ENCODE measurements around the gene PLSCR1.
A peak's percentile ranks its signal among the peaks of the same experiment; 100 is the strongest.

The PLSCR1 gene

GRCh38 chr3:146513386-146514051 lies 30.9 kb downstream of the PLSCR1 start:
- peaks cover 8% of the 10 kb centered on the region for H3K36me3 ChIP-seq (ENCODE audit: insufficient read depth, insufficient read length, low read length)

GRCh38 chr3:146511402-146512134 lies 32.8 kb downstream of the PLSCR1 start:
- TF ChIP-seq YY1 (IDR thresholded peaks at IDR 0.05; ENCODE audit: insufficient read depth, insufficient read length): no peak
- no peak for TF ChIP-seq ZNF274 (IDR thresholded peaks at IDR 0.05; ENCODE audit: low read depth, low read length)
- TF ChIP-seq SUZ12 (IDR thresholded peaks at IDR 0.05; ENCODE audit: extremely low read depth, insufficient read depth, insufficient read length): no peak
- H3K4me3 ChIP-seq (ENCODE audit: insufficient read length, low read depth): no peak overlapping the region
- no peak for DNase-seq (ENCODE audit: low read depth, low spot score)
- no peaks in the 10 kb centered on the region for H3K4me1 ChIP-seq (ENCODE audit: insufficient read depth, insufficient read length)
- H3K9ac ChIP-seq (ENCODE audit: insufficient read length, low read depth): no peak overlapping the region
- H3K27me3 ChIP-seq (ENCODE audit: insufficient read depth, insufficient read length): no peaks in the 10 kb centered on the region
- H3K36me3 ChIP-seq (ENCODE audit: insufficient read depth, insufficient read length, low read length): peaks cover 8% of the 10 kb centered on the region
- no peaks in the 10 kb centered on the region for H3K9me3 ChIP-seq (ENCODE audit: insufficient read depth, low read length)

More at GRCh38 chr3:146513386-146514051, 30.9 kb downstream of the PLSCR1 start:
- Histone ChIP-seq H3K9me3 (ENCODE audit: insufficient read depth, low read length) (no peaks in the 10 kb centered on the region), H3K27me3 (ENCODE audit: insufficient read depth, insufficient read length) (no peaks in the 10 kb centered on the region), H3K4me1 (ENCODE audit: insufficient read depth, insufficient read length) (no peaks in the 10 kb centered on the region), H3K4me3 (ENCODE audit: insufficient read length, low read depth) (no peak overlapping the region), H3K9ac (ENCODE audit: insufficient read length, low read depth) (no peak overlapping the region)
- no peak for DNase-seq (ENCODE audit: low read depth, low spot score)
- TF ChIP-seq SUZ12 (IDR thresholded peaks at IDR 0.05; ENCODE audit: extremely low read depth, insufficient read depth, insufficient read length): no peak
- TF ChIP-seq YY1 (IDR thresholded peaks at IDR 0.05; ENCODE audit: insufficient read depth, insufficient read length): no peak
- no peak for TF ChIP-seq ZNF274 (IDR thresholded peaks at IDR 0.05; ENCODE audit: low read depth, low read length)

GRCh38 chr3:146507331-146508120 lies 36.9 kb downstream of the PLSCR1 start:
- Histone ChIP-seq H3K9me3 (ENCODE audit: insufficient read depth, low read length) (no peaks in the 10 kb centered on the region; the same call in 1 of the 2 replicates), H3K4me1 (ENCODE audit: insufficient read depth, insufficient read length) (no peaks in the 10 kb centered on the region), H3K36me3 (ENCODE audit: insufficient read depth, insufficient read length, low read length) (no peaks in the 10 kb centered on the region), H3K9ac (ENCODE audit: insufficient read length, low read depth) (no peak overlapping the region), H3K4me3 (ENCODE audit: insufficient read length, low read depth) (no peak overlapping the region), H3K27me3 (ENCODE audit: insufficient read depth, insufficient read length) (no peaks in the 10 kb centered on the region)
- DNase-seq (ENCODE audit: low read depth, low spot score): no peak
- TF ChIP-seq ZNF274 (IDR thresholded peaks at IDR 0.05; ENCODE audit: low read depth, low read length): no peak
- no peak for TF ChIP-seq SUZ12 (IDR thresholded peaks at IDR 0.05; ENCODE audit: extremely low read depth, insufficient read depth, insufficient read length)
- no peak for TF ChIP-seq YY1 (IDR thresholded peaks at IDR 0.05; ENCODE audit: insufficient read depth, insufficient read length)

- H3K4me1 ChIP-seq (ENCODE audit: insufficient read depth, insufficient read length): no peaks in the 10 kb centered on the region
These were observed 38.9 kb downstream of the PLSCR1 start for GRCh38 chr3:146505516-146505915.

GRCh38 chr3:146504498-146505197 lies 39.8 kb downstream of the PLSCR1 start:
- H3K9me3 ChIP-seq (ENCODE audit: insufficient read depth, low read length): no peaks in the 10 kb centered on the region; the same call in 1 of the 2 replicates
- H3K9ac ChIP-seq (ENCODE audit: insufficient read length, low read depth): no peak overlapping the region
- H3K4me1 ChIP-seq (ENCODE audit: insufficient read depth, insufficient read length): no peaks in the 10 kb centered on the region
- no peak overlapping the region for H3K4me3 ChIP-seq (ENCODE audit: insufficient read length, low read depth)
- no peak for TF ChIP-seq YY1 (IDR thresholded peaks at IDR 0.05; ENCODE audit: insufficient read depth, insufficient read length)
- no peak for TF ChIP-seq ZNF274 (IDR thresholded peaks at IDR 0.05; ENCODE audit: low read depth, low read length)
- no peak for TF ChIP-seq SUZ12 (IDR thresholded peaks at IDR 0.05; ENCODE audit: extremely low read depth, insufficient read depth, insufficient read length)
- peak; percentile 43 for DNase-seq (ENCODE audit: low read depth, low spot score)
- H3K27me3 ChIP-seq (ENCODE audit: insufficient read depth, insufficient read length): no peaks in the 10 kb centered on the region
- no peaks in the 10 kb centered on the region for H3K36me3 ChIP-seq (ENCODE audit: insufficient read depth, insufficient read length, low read length)

More at GRCh38 chr3:146505516-146505915, 38.9 kb downstream of the PLSCR1 start:
- TF ChIP-seq ZNF274 (IDR thresholded peaks at IDR 0.05; ENCODE audit: low read depth, low read length) (no peak), SUZ12 (IDR thresholded peaks at IDR 0.05; ENCODE audit: extremely low read depth, insufficient read depth, insufficient read length) (no peak), YY1 (IDR thresholded peaks at IDR 0.05; ENCODE audit: insufficient read depth, insufficient read length) (no peak)
- H3K27me3 ChIP-seq (ENCODE audit: insufficient read depth, insufficient read length): no peaks in the 10 kb centered on the region
- no peaks in the 10 kb centered on the region; the same call in 1 of the 2 replicates for H3K9me3 ChIP-seq (ENCODE audit: insufficient read depth, low read length)
- H3K9ac ChIP-seq (ENCODE audit: insufficient read length, low read depth): no peak overlapping the region
- DNase-seq (ENCODE audit: low read depth, low spot score): no peak
- no peaks in the 10 kb centered on the region for H3K36me3 ChIP-seq (ENCODE audit: insufficient read depth, insufficient read length, low read length)
- H3K4me3 ChIP-seq (ENCODE audit: insufficient read length, low read depth): no peak overlapping the region

- no peak overlapping the region for H3K4me3 ChIP-seq (ENCODE audit: insufficient read length, low read depth)
- H3K9ac ChIP-seq (ENCODE audit: insufficient read length, low read depth): no peak overlapping the region
- no peak for TF ChIP-seq YY1 (IDR thresholded peaks at IDR 0.05; ENCODE audit: insufficient read depth, insufficient read length)
- TF ChIP-seq ZNF274 (IDR thresholded peaks at IDR 0.05; ENCODE audit: low read depth, low read length): no peak
- no peak for TF ChIP-seq SUZ12 (IDR thresholded peaks at IDR 0.05; ENCODE audit: extremely low read depth, insufficient read depth, insufficient read length)
- no peak for DNase-seq (ENCODE audit: low read depth, low spot score)
- H3K4me1 ChIP-seq (ENCODE audit: insufficient read depth, insufficient read length): no peaks in the 10 kb centered on the region
- no peaks in the 10 kb centered on the region for H3K36me3 ChIP-seq (ENCODE audit: insufficient read depth, insufficient read length, low read length)
- no peaks in the 10 kb centered on the region for H3K27me3 ChIP-seq (ENCODE audit: insufficient read depth, insufficient read length)
- H3K9me3 ChIP-seq (ENCODE audit: insufficient read depth, low read length): no peaks in the 10 kb centered on the region; the same call in 1 of the 2 replicates
These were observed 40.8 kb downstream of the PLSCR1 start for GRCh38 chr3:146503461-146504202.

Data from NT2/D1 (cell line).